ENCODE data around the gene GTF2IRD1.

The GTF2IRD1 gene

DNA sequence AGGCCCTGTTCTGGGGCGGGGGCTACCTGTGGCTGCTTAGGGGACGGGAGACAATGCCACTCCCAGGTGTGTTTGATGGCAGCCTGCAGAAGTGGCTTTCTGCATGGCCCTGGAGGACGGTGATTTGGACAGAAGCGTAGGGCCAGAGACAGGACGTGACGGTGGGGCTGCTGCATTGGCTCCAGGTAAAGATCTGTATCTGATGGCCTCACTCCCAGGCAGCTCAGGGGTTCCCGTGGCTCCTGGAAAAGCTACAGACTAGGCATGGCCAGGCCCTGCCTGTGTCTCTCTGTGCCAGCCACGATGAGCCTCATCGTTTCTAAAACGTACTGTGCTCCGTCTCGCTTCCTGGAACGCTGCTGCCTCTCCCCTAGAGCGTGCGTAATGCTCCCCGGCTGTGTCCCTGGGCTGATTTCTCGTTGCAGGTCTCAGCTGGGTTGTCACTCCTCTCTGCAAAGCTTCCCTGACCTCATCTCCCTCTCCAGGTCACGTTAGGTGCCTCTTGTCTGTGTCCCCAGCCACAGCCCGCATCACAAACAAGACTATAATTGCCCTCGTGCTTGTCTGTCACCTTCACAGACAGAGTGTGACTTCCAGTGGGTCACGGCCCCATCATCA is 12.6 kb downstream of the GTF2IRD1 start:
- no peak for ATAC-seq (replicated peaks)
- no peak overlapping the region for H3K27ac Mint-ChIP-seq

DNA sequence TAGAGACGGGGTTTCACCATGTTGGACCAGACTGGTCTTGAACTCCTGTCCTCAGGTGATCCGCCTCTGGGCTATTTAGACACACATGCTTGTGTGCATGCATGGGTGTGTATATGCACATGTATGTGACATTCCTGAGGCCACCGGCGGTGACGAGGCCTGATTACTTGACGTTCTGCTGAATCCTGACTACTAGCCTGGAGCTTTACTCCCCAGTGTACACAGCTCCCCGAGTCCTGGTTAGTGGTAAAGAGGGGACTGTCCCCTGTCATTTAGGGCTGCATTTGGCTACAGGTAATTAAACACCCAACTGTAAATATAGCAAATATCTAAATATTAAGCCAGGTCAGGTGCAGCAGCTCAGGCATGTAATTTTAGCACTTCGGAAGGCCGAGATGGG is 14.2 kb downstream of the GTF2IRD1 start:
- Mint-ChIP-seq H3K4me3 (no peak overlapping the region), H3K9me3 (no peaks in the 10 kb centered on the region), H3K27me3 (peaks cover 0 to 3% of the 10 kb centered on the region in 2 donors), H3K4me1 (peaks cover 9 to 11% of the 10 kb centered on the region in 2 donors), H3K27ac (no peak overlapping the region), H3K36me3 (no peaks in the 10 kb centered on the region)
- no peak for DNase-seq
- peak; percentile 43 to 65 for ATAC-seq (replicated peaks)

More for the DNA sequence above, 12.6 kb downstream of the GTF2IRD1 start:
- H3K9me3 Mint-ChIP-seq, result no peaks in the 10 kb centered on the region
- peaks cover 15 to 17% of the 10 kb centered on the region in 2 donors for H3K4me1 Mint-ChIP-seq
- peaks cover 0 to 3% of the 10 kb centered on the region in 2 donors for H3K27me3 Mint-ChIP-seq
- no peak overlapping the region for H3K4me3 Mint-ChIP-seq
- DNase-seq, result no peak
- H3K36me3 Mint-ChIP-seq, result no peaks in the 10 kb centered on the region

DNA sequence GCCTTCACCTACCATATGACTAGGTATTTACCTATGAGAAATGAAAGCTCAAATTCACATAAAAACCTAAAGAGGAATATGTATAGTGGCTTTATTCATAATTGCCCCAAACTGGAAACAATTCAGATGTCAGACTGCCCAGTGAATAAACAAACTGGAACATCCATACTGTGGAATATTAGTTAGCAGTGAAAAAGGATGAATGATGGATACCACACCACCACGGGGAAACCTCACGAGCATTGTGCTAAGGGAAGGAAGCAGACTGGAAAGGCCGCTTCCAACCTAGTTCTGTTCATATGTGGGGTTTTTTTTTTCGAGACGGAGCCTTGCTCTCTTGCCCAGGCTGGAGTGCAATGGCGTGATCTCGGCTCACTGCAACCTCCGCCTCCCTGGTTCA is 16.8 kb downstream of the GTF2IRD1 start:
- Mint-ChIP-seq H3K9me3 (no peaks in the 10 kb centered on the region), H3K4me1 (peaks cover 4 to 7% of the 10 kb centered on the region in 2 donors), H3K27me3 (peaks cover 0 to 3% of the 10 kb centered on the region in 2 donors), H3K27ac (no peak overlapping the region), H3K36me3 (no peaks in the 10 kb centered on the region), H3K4me3 (no peak overlapping the region)
- no peak for ATAC-seq (replicated peaks)
- no peak for DNase-seq

DNA sequence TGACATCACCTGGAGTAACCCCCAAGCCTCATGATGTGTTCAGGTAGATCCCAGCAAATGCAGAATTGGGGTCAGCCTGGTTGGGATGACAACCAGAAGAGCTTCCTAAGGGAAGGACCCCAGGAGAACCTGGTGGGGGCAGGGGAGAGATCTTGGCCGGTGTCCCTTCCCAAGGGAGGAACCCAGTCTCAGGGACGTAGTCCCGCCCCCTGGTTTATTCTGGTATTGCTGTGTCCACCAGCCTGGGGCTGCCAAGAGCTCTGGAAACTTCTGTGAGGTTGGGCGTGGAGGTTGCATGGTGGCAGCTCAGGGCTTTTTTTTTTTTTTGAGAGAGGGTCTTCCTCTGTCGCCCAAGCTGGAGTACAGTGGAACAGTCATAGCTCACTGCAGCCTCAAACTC is 19.4 kb downstream of the GTF2IRD1 start:
- no peak overlapping the region for H3K4me3 Mint-ChIP-seq
- DNase-seq (no peak), ATAC-seq (replicated peaks) (no peak)
- H3K9me3 Mint-ChIP-seq, result no peaks in the 10 kb centered on the region
- no peaks in the 10 kb centered on the region for H3K36me3 Mint-ChIP-seq
- no peak overlapping the region for H3K27ac Mint-ChIP-seq
- H3K27me3 Mint-ChIP-seq, result peaks cover 4% of the 10 kb centered on the region in 2 donors
- peaks cover 6 to 13% of the 10 kb centered on the region in 2 donors for H3K4me1 Mint-ChIP-seq

DNA sequence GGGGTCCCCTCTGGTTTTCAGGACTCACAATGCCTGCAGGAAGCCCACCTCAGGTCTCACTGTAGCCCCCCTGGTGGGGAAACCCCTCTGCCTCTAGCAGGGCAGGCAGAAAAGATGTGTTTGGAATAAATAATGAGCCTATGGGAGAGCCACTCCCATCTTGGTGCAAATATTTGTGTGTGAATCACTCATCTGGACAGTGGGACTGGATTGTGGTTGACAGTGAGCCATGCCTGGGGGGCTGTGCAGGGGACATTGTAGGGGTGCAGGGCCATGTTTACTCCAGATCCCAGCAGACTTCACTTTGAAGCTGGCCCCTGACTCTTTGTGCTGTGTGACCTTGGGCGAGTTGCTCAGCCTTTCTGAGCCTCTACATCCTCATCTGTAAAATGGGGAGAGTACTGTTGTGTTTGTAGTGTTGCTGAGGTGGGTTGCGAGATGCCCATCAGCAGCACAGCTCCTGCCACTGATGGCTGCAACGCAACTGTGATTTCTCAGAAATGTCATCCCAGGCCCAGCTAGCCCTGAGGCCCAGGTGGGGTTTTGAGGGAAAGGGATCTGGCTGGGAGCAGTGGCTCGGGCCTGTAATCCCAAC is 20.7 kb downstream of the GTF2IRD1 start:
- Mint-ChIP-seq H3K27ac (no peak overlapping the region), H3K9me3 (no peaks in the 10 kb centered on the region), H3K36me3 (no peaks in the 10 kb centered on the region), H3K27me3 (peaks cover 4 to 5% of the 10 kb centered on the region in 2 donors), H3K4me1 (peaks cover 18% of the 10 kb centered on the region in 2 donors), H3K4me3 (no peak overlapping the region)
- ATAC-seq (replicated peaks) (no peak), DNase-seq (no peak)

DNA sequence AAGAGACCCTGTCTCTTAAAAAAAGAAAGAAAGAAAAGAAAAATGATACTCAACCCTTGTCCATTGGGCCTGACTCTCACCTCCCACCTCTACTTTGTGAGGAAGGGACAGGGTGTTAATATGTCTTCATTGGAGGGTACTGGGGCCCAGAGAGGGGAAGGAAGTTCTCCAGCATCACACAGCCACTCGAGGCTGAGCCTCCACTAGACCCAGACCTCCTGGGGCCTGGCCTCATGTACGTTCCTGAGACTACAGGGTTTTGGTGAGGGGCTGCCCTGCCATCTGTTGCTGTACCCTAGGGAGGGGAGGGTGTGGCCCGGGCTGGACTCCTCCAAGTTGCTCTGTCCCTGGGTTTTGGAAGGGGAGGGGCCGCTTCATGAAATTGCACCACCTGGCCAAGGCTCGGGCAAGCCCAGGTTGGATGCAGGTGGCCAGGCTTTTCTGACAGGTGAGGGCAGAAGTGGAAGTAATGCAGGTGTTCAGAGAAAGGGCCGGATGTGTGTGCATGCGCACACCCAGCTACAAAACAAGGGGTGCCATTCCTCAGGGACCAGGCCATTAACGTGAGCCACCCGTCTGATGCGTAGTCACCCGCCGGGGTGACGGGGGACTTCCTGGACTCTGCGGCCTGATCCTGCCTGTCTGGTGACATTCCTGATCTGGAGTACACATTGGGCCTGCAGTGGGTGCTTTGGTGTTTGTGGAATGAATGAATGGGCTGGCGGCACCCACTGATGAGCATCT is 21.7 kb downstream of the GTF2IRD1 start:
- Mint-ChIP-seq H3K4me3 (no peak overlapping the region), H3K9me3 (no peaks in the 10 kb centered on the region), H3K36me3 (no peaks in the 10 kb centered on the region), H3K4me1 (peaks cover 23 to 29% of the 10 kb centered on the region in 2 donors), H3K27ac (no peak overlapping the region), H3K27me3 (peaks cover 8 to 16% of the 10 kb centered on the region in 2 donors)
- DNase-seq, result no peak
- no peak for ATAC-seq (replicated peaks)

DNA sequence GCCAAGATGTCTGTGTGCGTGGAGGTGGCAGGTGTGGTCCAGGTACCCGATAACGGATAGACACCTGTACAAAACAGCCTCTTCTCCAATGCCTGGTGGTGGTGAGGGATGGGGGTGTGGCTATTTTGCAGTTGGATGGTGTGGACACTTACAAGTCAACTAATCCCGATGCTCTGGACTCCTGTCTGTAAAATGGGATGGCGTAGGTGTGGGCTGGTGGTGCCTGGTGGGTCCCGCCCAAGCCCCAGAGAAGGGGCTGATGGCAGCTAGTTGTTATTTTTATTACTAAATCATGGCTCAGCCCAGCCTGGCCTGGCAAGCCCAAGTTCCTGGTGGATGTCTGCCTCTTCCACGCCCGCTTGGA is 22.3 kb downstream of the GTF2IRD1 start:
- no peak for ATAC-seq (replicated peaks)
- no peaks in the 10 kb centered on the region for H3K9me3 Mint-ChIP-seq
- no peaks in the 10 kb centered on the region for H3K36me3 Mint-ChIP-seq
- peaks cover 23 to 34% of the 10 kb centered on the region in 2 donors for H3K4me1 Mint-ChIP-seq
- no peak for DNase-seq
- H3K27me3 Mint-ChIP-seq, result peaks cover 8 to 19% of the 10 kb centered on the region in 2 donors
- H3K4me3 Mint-ChIP-seq, result no peak overlapping the region
- H3K27ac Mint-ChIP-seq, result no peak overlapping the region

DNA sequence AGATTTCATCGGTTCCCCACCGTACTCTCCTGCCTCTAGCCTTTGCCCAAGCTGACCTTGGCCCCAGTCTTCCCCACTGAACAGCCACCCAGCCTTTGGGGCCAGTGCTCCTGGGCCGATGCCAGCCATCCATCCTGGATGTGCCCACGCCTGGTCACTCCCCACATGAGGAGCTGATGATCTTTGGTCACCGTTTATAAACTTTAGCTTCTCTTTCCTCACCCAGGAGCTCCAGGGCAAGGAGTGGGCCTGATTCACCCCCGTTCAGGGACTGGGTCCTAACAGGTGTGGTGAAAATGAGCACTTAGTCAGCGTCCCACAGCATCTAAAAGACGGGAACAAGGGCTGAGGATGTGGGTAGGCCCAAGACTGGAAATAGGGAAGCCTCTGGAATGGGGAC is 22.9 kb downstream of the GTF2IRD1 start:
- H3K27me3 Mint-ChIP-seq, result peaks cover 8 to 26% of the 10 kb centered on the region in 2 donors
- H3K9me3 Mint-ChIP-seq, result no peaks in the 10 kb centered on the region
- no peak for ATAC-seq (replicated peaks)
- no peak for DNase-seq
- H3K4me1 Mint-ChIP-seq, result peaks cover 23 to 38% of the 10 kb centered on the region in 2 donors
- no peak overlapping the region for H3K4me3 Mint-ChIP-seq
- peak overlapping the region; percentile 81 for H3K27ac Mint-ChIP-seq
- no peaks in the 10 kb centered on the region for H3K36me3 Mint-ChIP-seq

DNA sequence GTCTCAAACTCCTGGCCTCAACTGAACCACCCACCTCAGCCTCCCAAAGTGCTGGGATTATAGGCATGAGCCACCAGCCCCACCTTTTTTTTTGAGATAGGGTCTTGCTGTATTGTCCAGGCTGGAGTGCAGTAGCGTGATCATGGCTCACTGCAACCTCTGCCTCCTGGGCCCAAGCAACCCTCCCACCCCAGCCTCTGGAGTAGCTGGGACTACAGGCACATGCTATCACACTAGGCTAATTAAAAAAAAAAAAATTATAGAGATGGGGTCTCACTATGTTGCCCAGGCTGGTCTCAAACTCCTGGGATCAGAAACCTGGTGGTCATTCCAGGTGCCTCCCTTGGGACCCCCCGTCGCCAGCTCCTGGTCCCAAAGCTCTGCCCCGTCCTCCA is 25.0 kb downstream of the GTF2IRD1 start:
- Mint-ChIP-seq H3K4me1 (peaks cover 23 to 38% of the 10 kb centered on the region in 2 donors), H3K27ac (no peak overlapping the region), H3K9me3 (no peaks in the 10 kb centered on the region), H3K4me3 (peak overlapping the region in 1 of 2 donors; percentile 17), H3K36me3 (peaks cover 0 to 2% of the 10 kb centered on the region in 2 donors), H3K27me3 (peaks cover 15 to 29% of the 10 kb centered on the region in 2 donors)
- no peak for ATAC-seq (replicated peaks)
- DNase-seq, result no peak

DNA sequence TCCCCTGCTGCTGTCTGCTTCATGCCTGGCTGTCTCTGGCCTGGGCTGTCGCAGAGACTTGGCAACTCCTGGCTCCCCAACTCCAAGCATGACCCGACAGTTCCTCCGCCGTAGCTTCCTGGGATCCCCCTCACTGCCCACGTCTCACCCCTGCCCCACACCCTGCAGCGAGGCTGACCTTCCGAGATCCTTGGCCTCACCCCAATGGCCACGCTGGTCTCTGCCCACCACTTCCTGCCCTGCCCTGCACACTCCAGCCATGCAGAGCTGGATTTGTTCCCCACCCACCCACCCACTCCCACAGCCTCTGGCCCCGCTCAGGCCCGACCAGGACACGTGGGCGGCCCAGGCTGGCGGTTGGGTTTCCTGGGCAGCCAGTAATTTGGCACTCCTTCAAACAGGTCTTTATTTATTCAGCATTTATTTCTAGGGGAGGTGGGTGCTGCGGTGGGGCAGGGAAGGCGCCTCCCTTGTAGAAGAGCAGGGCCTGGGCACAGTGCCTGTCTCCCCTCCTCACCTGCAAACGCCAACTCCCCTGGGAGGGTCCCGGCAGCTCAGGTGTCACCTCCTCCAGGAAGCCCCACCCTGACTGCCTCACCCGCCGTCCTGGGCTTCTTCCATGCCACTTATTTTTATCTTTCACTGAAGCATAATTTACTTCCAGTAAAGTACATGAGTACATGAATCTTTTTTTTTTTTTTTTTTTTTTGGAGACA is 25.5 kb downstream of the GTF2IRD1 start:
- Mint-ChIP-seq H3K4me3 (peak overlapping the region in 1 of 2 donors; percentile 17), H3K27ac (no peak overlapping the region), H3K4me1 (peaks cover 23 to 38% of the 10 kb centered on the region in 2 donors), H3K9me3 (no peaks in the 10 kb centered on the region), H3K36me3 (peaks cover 0 to 2% of the 10 kb centered on the region in 2 donors), H3K27me3 (peaks cover 15 to 29% of the 10 kb centered on the region in 2 donors)
- no peak for DNase-seq
- ATAC-seq (replicated peaks), result peak; percentile 21 to 29

DNA sequence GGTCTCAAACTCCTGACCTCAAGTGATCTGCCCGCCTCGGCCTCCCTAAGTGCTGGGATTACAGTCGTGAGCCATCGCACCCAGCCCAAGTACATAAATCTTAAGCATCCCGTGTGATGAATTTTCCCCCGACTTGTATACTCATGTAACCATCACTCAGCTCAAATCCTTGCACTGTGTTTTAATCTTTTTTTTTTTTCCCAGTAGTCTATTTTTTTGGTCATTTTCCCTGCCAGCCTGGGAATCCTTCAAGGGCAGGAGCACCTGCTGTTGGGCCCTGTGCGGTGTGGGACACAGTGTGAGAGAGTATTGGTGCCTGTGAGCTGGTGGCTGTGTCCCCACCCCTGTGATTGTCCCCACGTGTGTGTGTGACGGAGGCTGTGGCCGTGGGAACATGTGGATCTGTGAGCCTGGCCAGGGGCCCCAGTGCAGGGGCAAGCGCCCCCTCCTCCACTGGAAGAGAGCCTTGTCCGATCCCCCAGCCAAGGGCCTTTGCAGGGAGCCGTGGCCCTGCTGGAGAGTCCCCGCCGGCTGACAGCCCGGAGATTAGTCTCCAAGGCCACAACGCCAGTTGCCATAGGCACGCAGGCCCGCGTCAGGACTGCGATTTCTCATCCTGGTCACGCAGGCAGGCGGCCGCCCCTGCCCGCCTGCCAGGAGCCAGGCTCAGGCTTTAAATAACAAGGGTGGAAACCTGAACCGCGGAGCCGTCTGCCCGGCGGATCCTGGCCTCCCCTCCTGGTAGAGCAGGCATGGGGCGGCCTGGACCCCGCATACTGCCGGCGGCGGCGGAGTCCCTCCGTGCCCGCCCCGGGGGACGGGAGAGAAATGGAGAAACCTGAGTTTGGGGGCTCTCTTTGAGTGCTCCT is 26.5 kb downstream of the GTF2IRD1 start:
- Mint-ChIP-seq H3K4me1 (peaks cover 23 to 38% of the 10 kb centered on the region in 2 donors), H3K27me3 (peaks cover 15 to 29% of the 10 kb centered on the region in 2 donors), H3K36me3 (peaks cover 0 to 2% of the 10 kb centered on the region in 2 donors), H3K27ac (no peak overlapping the region), H3K4me3 (peak overlapping the region; percentile 56 to 65), H3K9me3 (no peaks in the 10 kb centered on the region)
- DNase-seq (peak; percentile 8), ATAC-seq (replicated peaks) (peak; percentile 66 to 71)

DNA sequence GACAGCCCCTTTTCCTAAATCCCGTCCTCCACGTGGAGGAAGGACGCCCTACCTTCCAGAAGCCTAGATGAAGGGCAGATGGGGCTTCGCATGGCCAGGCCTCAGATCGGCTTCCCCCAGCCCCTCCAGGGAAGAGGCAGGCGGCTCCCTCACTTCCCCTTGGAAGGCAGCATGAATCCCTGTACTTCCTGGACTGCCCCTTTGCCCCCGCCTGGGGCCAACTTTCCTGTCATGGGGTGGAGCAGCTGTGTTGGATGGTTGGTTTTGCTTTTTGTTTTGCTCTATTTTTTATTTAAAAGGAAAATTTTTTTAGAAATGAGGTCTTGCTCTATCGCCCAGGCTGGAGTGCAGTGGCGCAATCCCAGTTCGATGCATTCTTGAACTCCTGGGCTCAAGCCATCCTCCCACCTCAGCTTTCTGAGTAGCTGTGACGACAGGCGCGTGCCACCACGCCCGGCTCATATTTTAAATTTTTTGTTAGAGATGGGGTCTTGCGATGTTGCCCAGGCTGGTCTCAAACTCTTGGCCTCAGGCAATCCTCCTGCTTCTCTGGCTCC is 27.2 kb downstream of the GTF2IRD1 start:
- H3K4me1 Mint-ChIP-seq, result peaks cover 17 to 38% of the 10 kb centered on the region in 2 donors
- H3K27ac Mint-ChIP-seq, result no peak overlapping the region
- peak overlapping the region; percentile 21 to 65 for H3K4me3 Mint-ChIP-seq
- peaks cover 15 to 29% of the 10 kb centered on the region in 2 donors for H3K27me3 Mint-ChIP-seq
- no peaks in the 10 kb centered on the region for H3K9me3 Mint-ChIP-seq
- DNase-seq (no peak), ATAC-seq (replicated peaks) (no peak)
- H3K36me3 Mint-ChIP-seq, result peaks cover 0 to 2% of the 10 kb centered on the region in 2 donors

DNA sequence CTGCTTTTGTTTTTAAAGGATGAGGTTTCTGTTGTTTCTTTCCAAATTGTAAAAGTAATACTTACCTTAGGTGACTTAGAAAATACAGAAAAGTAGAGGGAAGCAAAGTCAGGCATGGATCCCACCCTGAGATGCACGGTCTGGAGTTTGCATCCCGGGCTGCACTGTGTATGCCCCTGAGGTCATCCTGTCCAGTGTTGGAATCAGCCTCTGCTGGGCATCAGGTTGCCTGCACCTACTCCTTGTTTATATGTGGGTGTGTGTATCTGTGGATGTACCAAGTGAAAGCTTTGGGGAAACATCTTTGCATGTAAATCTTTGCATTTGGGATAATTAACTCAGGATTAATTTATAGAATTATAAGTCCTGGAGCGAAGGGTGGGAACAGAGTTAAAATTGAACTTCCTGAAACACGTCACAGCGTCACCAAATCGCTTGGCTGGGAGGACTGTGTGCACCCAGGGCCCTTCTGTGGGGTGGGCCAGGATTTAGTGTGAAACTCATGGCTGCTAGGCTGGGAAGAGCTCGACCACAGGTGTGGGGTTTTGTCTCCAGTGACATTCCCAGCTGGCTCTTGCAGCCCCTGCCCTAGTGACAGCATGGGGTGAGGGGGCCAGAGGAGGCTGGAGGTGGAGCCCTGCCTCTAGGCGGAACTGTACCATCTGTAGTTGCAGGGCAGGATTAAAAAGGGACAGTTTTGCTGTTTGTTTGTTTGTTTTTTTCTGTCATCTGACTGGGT is 27.9 kb downstream of the GTF2IRD1 start:
- peaks cover 14 to 29% of the 10 kb centered on the region in 2 donors for H3K27me3 Mint-ChIP-seq
- H3K36me3 Mint-ChIP-seq, result peaks cover 0 to 2% of the 10 kb centered on the region in 2 donors
- peak overlapping the region in 1 of 2 donors; percentile 65 for H3K4me3 Mint-ChIP-seq
- ATAC-seq (replicated peaks) (no peak), DNase-seq (no peak)
- H3K27ac Mint-ChIP-seq, result no peak overlapping the region
- H3K9me3 Mint-ChIP-seq, result no peaks in the 10 kb centered on the region
- H3K4me1 Mint-ChIP-seq, result peaks cover 16 to 38% of the 10 kb centered on the region in 2 donors
